OCI-LY1 (cell line): ENCODE results near the gene SFRP2.

Experiments used
- CTCF ChIP-seq: fragments of 200-600 bp; sonication (generic), shearing (Covaris generic); IDR thresholded peaks from 2 replicates; pipeline ENCODE4 v1.5.1; 2017; ENCODE audit warnings: mild to moderate bottlenecking, antibody characterized with exemption, low read length, moderate library complexity, mixed read lengths
- EZH2 ChIP-seq: fragments of 200-600 bp; sonication (generic), shearing (Covaris generic); IDR thresholded peaks from 2 replicates; pipeline ENCODE4 v1.8.0; 2017; ENCODE audit warnings: borderline replicate concordance, mixed run types, mild to moderate bottlenecking, antibody characterized with exemption, low read length, moderate library complexity, mixed read lengths

DNA sequence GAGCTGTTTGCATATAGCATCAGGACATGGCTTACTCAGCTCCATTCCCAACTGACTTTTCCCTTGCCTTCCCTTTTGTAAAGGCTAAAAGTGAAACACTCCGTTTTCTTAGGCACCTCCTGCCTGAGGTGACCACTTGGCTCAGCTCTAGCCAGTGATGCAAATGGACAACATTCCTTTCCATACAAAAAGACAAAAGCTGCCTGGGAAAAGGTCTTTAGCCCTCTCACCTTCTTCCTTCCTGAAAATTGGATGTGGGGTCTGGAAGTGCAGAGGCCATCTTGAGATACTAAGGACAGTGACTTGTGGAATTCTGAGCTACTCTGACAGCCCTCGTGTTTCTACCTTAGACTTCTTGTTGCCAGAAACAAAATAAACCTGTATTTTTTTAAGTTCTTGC is 27.7 kb upstream of the SFRP2 start:
- no peak for TF ChIP-seq CTCF
- no peak for TF ChIP-seq EZH2
